GM23338 (cell line): ENCODE data around the gene ZNF214.

Experiments
- EZH2 ChIP-seq: fragments of 200-600 bp; sonication (generic); IDR thresholded peaks from one replicate; pipeline ENCODE4 v1.8.0; 2017; ENCODE audit warnings: antibody characterized with exemption, mild to moderate bottlenecking, low read depth; ENCODE audit not compliant: unreplicated experiment
- TF ChIP-seq, protein P1 (sequence below), 2 experiments: fragments of 200-600 bp in 1 of 2; sonication (generic) in 1 of 2; conservative IDR thresholded peaks; 2 replicates each; pipeline versions ENCODE4 v1.5.1 to v1.6.1; 2016 to 2017; ENCODE audit warnings: antibody characterized with exemption in 2 of 2, low read depth in 2 of 2, mild to moderate bottlenecking in 2 of 2, moderate library complexity in 1 of 2
- TF ChIP-seq, protein P2 (sequence below): IDR thresholded peaks from one replicate; pipeline ENCODE4 v1.6.1; 2018; ENCODE audit warnings: antibody characterized with exemption; ENCODE audit not compliant: unreplicated experiment

DNA sequence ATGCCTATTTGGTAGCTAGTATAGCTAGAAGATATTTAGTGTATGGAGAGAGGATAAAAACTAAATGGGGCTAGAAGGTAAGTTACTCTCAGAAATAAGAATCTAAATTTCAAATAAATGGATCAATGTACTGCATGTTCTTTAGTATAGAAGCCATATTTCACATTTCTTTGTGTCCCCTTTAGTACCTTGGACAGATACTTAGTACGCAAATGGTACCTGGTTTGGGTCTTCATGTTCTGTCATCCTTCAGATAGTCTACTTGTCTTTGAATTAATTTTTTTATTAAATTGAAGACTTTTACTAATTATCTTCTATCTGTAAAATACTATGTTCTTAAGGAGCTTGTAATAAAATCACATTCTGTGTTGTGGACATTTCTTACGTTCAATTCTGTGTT is 42.4 kb upstream of the ZNF214 start:
- no peak for TF ChIP-seq EZH2
- TF ChIP-seq, protein P1, sequence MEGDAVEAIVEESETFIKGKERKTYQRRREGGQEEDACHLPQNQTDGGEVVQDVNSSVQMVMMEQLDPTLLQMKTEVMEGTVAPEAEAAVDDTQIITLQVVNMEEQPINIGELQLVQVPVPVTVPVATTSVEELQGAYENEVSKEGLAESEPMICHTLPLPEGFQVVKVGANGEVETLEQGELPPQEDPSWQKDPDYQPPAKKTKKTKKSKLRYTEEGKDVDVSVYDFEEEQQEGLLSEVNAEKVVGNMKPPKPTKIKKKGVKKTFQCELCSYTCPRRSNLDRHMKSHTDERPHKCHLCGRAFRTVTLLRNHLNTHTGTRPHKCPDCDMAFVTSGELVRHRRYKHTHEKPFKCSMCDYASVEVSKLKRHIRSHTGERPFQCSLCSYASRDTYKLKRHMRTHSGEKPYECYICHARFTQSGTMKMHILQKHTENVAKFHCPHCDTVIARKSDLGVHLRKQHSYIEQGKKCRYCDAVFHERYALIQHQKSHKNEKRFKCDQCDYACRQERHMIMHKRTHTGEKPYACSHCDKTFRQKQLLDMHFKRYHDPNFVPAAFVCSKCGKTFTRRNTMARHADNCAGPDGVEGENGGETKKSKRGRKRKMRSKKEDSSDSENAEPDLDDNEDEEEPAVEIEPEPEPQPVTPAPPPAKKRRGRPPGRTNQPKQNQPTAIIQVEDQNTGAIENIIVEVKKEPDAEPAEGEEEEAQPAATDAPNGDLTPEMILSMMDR (conservative IDR thresholded peaks at IDR 0.05; ENCODE audit: low read depth in 2 of 2): no peak
- TF ChIP-seq, protein P2, sequence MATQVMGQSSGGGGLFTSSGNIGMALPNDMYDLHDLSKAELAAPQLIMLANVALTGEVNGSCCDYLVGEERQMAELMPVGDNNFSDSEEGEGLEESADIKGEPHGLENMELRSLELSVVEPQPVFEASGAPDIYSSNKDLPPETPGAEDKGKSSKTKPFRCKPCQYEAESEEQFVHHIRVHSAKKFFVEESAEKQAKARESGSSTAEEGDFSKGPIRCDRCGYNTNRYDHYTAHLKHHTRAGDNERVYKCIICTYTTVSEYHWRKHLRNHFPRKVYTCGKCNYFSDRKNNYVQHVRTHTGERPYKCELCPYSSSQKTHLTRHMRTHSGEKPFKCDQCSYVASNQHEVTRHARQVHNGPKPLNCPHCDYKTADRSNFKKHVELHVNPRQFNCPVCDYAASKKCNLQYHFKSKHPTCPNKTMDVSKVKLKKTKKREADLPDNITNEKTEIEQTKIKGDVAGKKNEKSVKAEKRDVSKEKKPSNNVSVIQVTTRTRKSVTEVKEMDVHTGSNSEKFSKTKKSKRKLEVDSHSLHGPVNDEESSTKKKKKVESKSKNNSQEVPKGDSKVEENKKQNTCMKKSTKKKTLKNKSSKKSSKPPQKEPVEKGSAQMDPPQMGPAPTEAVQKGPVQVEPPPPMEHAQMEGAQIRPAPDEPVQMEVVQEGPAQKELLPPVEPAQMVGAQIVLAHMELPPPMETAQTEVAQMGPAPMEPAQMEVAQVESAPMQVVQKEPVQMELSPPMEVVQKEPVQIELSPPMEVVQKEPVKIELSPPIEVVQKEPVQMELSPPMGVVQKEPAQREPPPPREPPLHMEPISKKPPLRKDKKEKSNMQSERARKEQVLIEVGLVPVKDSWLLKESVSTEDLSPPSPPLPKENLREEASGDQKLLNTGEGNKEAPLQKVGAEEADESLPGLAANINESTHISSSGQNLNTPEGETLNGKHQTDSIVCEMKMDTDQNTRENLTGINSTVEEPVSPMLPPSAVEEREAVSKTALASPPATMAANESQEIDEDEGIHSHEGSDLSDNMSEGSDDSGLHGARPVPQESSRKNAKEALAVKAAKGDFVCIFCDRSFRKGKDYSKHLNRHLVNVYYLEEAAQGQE: peak; percentile 60
